Measurements from ENCODE around the gene CDH2.

Gene CDH2

DNA sequence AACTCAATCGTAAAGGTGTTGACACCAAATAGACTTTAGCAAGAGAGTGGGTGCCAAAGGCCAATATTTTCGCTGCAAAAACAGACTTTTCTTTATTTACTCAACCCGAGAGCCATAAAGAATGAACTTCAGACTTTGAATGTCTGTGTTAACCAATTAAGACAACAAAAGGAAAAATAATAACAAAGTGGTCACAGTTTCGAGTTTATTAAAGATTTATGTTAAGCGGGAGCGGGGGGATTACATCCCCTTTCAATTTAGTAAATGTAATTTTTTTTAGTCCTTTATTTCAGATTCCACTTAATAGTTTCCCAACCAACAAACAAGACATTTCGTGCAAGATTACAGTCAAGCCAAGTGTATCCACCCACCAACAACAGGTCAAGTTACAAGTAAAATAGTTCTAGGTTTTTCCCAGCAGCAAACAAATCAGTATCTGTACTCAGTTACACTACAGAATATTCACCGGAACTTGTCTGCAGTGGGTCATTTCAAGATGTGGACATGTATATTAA lies 9.0 kb downstream of the CDH2 start:
- Histone ChIP-seq H3K4me3 (ENCODE audit: low read depth in 1 of 2, low read length in 1 of 2) (no peak overlapping the region), H3K4me1 (ENCODE audit: control insufficient read depth in 1 of 2, insufficient read depth in 1 of 2, low read depth in 1 of 2, low read length in 1 of 2) (no peaks in the 10 kb centered on the region), H3K9me3 (no peaks in the 10 kb centered on the region), H3K27me3 (peaks cover 16% of the 10 kb centered on the region), H3K36me3 (no peaks in the 10 kb centered on the region), H3K27ac (no peak overlapping the region)
- TF ChIP-seq, protein P1, sequence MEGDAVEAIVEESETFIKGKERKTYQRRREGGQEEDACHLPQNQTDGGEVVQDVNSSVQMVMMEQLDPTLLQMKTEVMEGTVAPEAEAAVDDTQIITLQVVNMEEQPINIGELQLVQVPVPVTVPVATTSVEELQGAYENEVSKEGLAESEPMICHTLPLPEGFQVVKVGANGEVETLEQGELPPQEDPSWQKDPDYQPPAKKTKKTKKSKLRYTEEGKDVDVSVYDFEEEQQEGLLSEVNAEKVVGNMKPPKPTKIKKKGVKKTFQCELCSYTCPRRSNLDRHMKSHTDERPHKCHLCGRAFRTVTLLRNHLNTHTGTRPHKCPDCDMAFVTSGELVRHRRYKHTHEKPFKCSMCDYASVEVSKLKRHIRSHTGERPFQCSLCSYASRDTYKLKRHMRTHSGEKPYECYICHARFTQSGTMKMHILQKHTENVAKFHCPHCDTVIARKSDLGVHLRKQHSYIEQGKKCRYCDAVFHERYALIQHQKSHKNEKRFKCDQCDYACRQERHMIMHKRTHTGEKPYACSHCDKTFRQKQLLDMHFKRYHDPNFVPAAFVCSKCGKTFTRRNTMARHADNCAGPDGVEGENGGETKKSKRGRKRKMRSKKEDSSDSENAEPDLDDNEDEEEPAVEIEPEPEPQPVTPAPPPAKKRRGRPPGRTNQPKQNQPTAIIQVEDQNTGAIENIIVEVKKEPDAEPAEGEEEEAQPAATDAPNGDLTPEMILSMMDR (IDR thresholded peaks at IDR 0.05) = no peak

DNA sequence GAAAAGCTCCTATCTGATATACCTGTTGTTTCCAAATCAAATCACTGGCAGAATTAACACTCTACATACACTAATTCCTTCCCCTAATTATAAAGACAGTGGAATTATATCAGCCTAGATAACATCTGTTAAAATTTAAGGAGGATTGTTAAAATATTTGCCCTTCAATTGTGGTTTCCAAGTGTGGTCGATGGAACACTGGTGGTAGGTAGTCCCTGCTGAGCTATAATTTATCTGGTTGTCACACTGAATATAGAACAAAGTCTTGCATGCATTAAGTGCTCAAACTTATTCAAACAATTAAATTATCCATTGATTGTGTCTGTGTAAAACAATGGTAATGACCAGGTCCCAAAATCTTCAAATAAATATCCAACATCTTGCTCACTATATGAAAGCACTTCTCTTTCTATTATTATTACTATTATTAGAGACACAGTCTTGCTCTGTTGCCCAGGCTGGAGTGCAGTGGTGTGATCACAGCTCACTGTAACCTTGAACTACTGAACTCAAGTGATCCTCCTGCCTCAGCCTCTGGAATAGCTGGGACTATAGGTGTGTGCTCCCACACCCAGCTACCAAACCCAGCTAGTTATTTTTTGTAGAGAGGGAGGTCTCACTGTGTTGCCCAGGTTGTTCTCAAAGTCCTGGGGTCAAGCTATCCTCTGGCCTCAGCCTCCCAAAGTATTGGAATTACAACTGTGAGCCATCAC lies 12.0 kb downstream of the CDH2 start:
- no peaks in the 10 kb centered on the region for H3K4me1 ChIP-seq (ENCODE audit: control insufficient read depth in 1 of 2, insufficient read depth in 1 of 2, low read depth in 1 of 2, low read length in 1 of 2)
- H3K4me3 ChIP-seq (ENCODE audit: low read depth in 1 of 2, low read length in 1 of 2) = no peak overlapping the region
- H3K36me3 ChIP-seq = no peaks in the 10 kb centered on the region
- H3K27ac ChIP-seq = no peak overlapping the region
- H3K9me3 ChIP-seq = no peaks in the 10 kb centered on the region
- TF ChIP-seq, protein P1 (IDR thresholded peaks at IDR 0.05) = no peak
- no peaks in the 10 kb centered on the region for H3K27me3 ChIP-seq

DNA sequence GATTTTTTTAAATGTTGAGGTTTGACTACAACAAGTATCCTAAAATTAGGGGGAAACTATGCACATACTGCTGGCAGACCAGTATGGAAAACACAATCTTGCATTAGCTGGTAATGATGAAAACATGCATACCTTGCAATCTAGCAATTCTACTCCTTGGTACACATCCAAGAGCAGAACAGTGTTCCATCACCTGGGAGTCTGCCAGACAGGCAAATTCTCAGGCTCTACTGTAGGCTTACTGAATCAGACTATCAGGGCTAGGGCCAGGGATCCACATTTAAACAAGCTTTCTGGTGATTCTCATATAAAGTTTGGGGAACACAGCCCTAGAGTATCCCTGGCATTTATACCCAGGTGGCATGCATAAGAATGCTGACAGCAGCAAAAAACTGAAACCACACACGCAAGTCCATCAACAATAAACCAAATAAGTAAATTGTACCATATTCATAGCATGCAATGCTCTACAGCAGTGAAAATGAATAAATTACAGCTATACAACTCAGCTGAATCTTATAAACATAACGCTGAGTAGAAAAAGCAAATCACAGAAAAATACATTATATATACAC lies 13.6 kb downstream of the CDH2 start:
- Histone ChIP-seq H3K27me3 (no peaks in the 10 kb centered on the region), H3K27ac (no peak overlapping the region), H3K4me1 (ENCODE audit: control insufficient read depth in 1 of 2, insufficient read depth in 1 of 2, low read depth in 1 of 2, low read length in 1 of 2) (no peaks in the 10 kb centered on the region), H3K36me3 (no peaks in the 10 kb centered on the region), H3K9me3 (no peaks in the 10 kb centered on the region), H3K4me3 (ENCODE audit: low read depth in 1 of 2, low read length in 1 of 2) (no peak overlapping the region)
- TF ChIP-seq, protein P1 (IDR thresholded peaks at IDR 0.05) = no peak

DNA sequence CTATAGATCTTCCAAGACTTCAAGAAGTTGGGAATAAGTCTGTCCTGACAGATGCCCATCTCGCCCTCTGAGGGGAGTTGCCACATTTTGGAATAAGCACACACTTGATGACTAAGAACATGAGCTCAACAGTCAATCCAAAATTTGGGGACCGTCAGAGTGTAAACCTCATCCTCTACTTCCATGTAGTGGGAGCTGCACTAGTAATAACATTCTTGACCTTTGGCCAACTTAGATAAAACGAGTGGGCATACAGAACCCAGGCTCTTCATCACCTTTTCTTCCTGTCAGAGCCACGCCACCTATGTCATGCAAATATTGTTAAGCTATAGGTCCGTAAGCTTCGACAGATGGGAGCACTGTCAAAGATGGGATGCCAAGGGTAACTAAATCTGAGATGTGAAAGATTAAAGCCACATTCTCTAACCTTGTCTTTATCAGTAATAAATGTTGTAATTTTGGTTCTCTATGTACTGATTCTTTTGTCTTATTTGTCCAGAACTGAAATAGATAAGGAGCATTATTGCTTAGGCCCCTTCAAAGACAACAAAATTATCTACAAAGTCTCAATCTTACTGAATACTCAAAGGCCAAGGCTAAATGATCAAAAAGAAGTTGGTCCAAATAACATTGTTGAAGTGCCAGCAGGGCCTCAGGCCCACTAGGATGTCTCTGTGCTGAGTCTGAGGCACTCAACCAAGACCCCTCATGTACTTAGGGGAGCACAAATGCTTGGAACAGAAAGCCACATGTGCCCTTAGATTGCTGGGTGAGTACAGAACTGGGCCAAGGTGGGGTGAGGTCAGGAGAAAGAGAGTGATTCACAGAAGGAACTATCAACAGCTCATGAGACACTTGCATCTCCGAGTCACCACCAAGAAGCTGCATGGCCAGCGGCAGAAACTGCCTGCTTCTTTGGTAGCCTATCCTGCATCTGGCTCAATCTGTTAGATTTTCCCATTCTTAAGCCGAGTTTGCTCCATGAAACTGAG lies 15.0 kb downstream of the CDH2 start:
- TF ChIP-seq, protein P1 (IDR thresholded peaks at IDR 0.05) = no peak
- H3K27me3 ChIP-seq = no peaks in the 10 kb centered on the region
- no peaks in the 10 kb centered on the region for H3K9me3 ChIP-seq
- H3K4me1 ChIP-seq (ENCODE audit: control insufficient read depth in 1 of 2, insufficient read depth in 1 of 2, low read depth in 1 of 2, low read length in 1 of 2) = no peaks in the 10 kb centered on the region
- H3K4me3 ChIP-seq (ENCODE audit: low read depth in 1 of 2, low read length in 1 of 2) = no peak overlapping the region
- no peak overlapping the region for H3K27ac ChIP-seq
- H3K36me3 ChIP-seq = no peaks in the 10 kb centered on the region

DNA sequence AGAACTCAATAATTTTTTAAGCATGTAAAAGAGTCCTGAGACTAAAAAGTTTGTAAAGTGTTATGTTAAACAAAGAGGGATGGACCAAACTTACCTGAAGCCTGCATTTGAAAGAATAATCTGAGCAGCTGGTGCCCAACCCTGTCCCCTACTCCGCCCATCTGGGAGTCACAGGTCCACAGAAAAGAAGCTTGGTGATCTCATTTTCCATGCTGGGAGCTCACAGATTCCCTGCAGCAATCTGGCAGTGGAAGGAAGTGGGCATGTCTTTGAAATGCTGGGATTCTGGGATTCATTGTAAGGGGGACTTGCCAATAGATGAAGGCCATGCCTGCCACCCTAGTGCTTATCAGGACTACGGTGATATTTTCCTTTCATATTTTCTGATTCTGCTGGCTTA lies 17.9 kb downstream of the CDH2 start:
- TF ChIP-seq, protein P1 (IDR thresholded peaks at IDR 0.05) = no peak
- Histone ChIP-seq H3K27ac (no peak overlapping the region), H3K27me3 (no peaks in the 10 kb centered on the region), H3K36me3 (no peaks in the 10 kb centered on the region), H3K4me1 (ENCODE audit: control insufficient read depth in 1 of 2, insufficient read depth in 1 of 2, low read depth in 1 of 2, low read length in 1 of 2) (no peaks in the 10 kb centered on the region), H3K4me3 (ENCODE audit: low read depth in 1 of 2, low read length in 1 of 2) (no peak overlapping the region), H3K9me3 (no peaks in the 10 kb centered on the region)

All from neutrophil (primary cell).